Fibroblast of skin of right biceps (primary cell): ENCODE results near the gene ZNF326.
"Not testable (repeated sequence)": the region's sequence is repeated elsewhere in the genome, so short reads cannot be mapped to it uniquely, and the experiment has no call there.

Experiments
- DNase-seq: peaks from one replicate; pipeline ENCODE4 v3.0.0-alpha.2; 2013

ZNF326 gene

GRCh38 chr1:89998306-89998705, 3.4 kb downstream of the ZNF326 start:
- peak; percentile 48 for DNase-seq

- DNase-seq: peak; percentile 29
These were observed 4.3 kb downstream of the ZNF326 start for GRCh38 chr1:89999208-89999607.

- no peak for DNase-seq
These were observed 4.7 kb downstream of the ZNF326 start for GRCh38 chr1:89999628-90000027.

GRCh38 chr1:90000934-90001676, 6.2 kb downstream of the ZNF326 start:
- DNase-seq: no peak

- DNase-seq: no peak
These were observed 13.1 kb downstream of the ZNF326 start for GRCh38 chr1:90007979-90008404.

GRCh38 chr1:90012300-90012699, 17.4 kb downstream of the ZNF326 start:
- no peak for DNase-seq

GRCh38 chr1:90023691-90024090, 28.8 kb downstream of the ZNF326 start:
- no peak for DNase-seq

- no peak for DNase-seq
These were observed 32.4 kb downstream of the ZNF326 start for GRCh38 chr1:90027281-90027680.

GRCh38 chr1:90039652-90040051, 44.7 kb downstream of the ZNF326 start:
- DNase-seq: no peak

GRCh38 chr1:90043586-90043985, 48.7 kb downstream of the ZNF326 start:
- DNase-seq: no peak

GRCh38 chr1:90044346-90044745, 49.4 kb downstream of the ZNF326 start:
- no peak for DNase-seq

- DNase-seq: peak; percentile 10
These were observed 51.1 kb downstream of the ZNF326 start for GRCh38 chr1:90045853-90046563.

- DNase-seq: no peak
These were observed 51.7 kb downstream of the ZNF326 start for GRCh38 chr1:90046635-90047034.

GRCh38 chr1:90048043-90048442, 53.1 kb downstream of the ZNF326 start:
- DNase-seq: no peak

- not testable (repeated sequence) for DNase-seq
These were observed 68.1 kb downstream of the ZNF326 start for GRCh38 chr1:90062700-90063643.

GRCh38 chr1:90064109-90064508, 69.2 kb downstream of the ZNF326 start:
- not testable (repeated sequence) for DNase-seq

GRCh38 chr1:90067194-90067931, 72.5 kb downstream of the ZNF326 start:
- no peak for DNase-seq

- DNase-seq: no peak
These were observed 73.8 kb downstream of the ZNF326 start for GRCh38 chr1:90068611-90069280.

GRCh38 chr1:90074137-90074536, 79.2 kb downstream of the ZNF326 start:
- DNase-seq: no peak

- no peak for DNase-seq
These were observed 79.7 kb downstream of the ZNF326 start for GRCh38 chr1:90074566-90074965.

GRCh38 chr1:90074970-90075391, 80.1 kb downstream of the ZNF326 start:
- DNase-seq: peak; percentile 27

- no peak for DNase-seq
These were observed 89.1 kb downstream of the ZNF326 start for GRCh38 chr1:90083995-90084394.
